BJ (cell line): ENCODE measurements around the gene TNIP1. TPM values are rescaled to one million over a fixed set of nuclear protein-coding genes. Genes with fewer than 3 reads are reported as not detected.

Experiments used
- CTCF ChIA-PET: fragments of 350-600 bp; formaldehyde crosslinking; extraction: SDS; loops from one replicate; lab custom pipeline; 2021; ENCODE audit warnings: antibody characterized with exemption, inconsistent platforms; lab: Yijun Ruan, JAX
- POLR2A ChIA-PET: fragments of 300-600 bp; sonication (Branson Sonifier 250); formaldehyde crosslinking; extraction: SDS; loops from one replicate; lab custom pipeline; 2021; ENCODE audit warnings: antibody characterized with exemption; lab: Charles Lee
- DNase-seq: peaks from one replicate; pipeline ENCODE4 v3.0.0-alpha.2; 2011; ENCODE audit warnings: low read depth
- H3K27me3 ChIP-seq: 2 replicates; pipeline ENCODE4 v1.6.0; 2011; ENCODE audit warnings: low read length; ENCODE audit not compliant: control insufficient read depth, insufficient read depth
- H3K36me3 ChIP-seq: 2 replicates; pipeline ENCODE4 v1.5.1; 2011; ENCODE audit warnings: low read length; ENCODE audit not compliant: control insufficient read depth, insufficient read depth
- H3K4me3 ChIP-seq: 2 replicates; pipeline ENCODE4 v1.5.1; 2011; ENCODE audit warnings: low read depth, mild to moderate bottlenecking, control low read depth, low read length
- CTCF ChIP-seq: IDR thresholded peaks from 2 replicates; pipeline ENCODE4 v1.5.1; 2011; ENCODE audit warnings: low read depth, mild to moderate bottlenecking, control low read depth, inconsistent platforms, low read length, moderate library complexity; ENCODE audit not compliant: insufficient read depth
- polyA plus RNA-seq: library from polyadenylated mRNA; depleted of rRNA; stranded (reverse); fragments of >200 nt; gene quantifications from 2 replicates; pipeline ENCODE4 v1.2.3, GENCODE V29; 2011

The TNIP1 gene
- polyA plus RNA-seq, 1 experiment, result 80.8 TPM

GRCh38 chr5:151048526-151048925 lies 32.3 kb downstream of the TNIP1 start:
- DNase-seq, result no peak
- TF ChIP-seq CTCF, result peak; percentile 43
- Histone ChIP-seq H3K4me3 (no peak overlapping the region), H3K27me3 (no peaks in the 10 kb centered on the region), H3K36me3 (peaks cover 38% of the 10 kb centered on the region)
- POLR2A ChIA-PET, result no interaction called here
- CTCF ChIA-PET, result interaction anchor here (1.0 to 10.9 kb wide), 29 partner anchors 8 to 117 kb away, joined by 3 to 519 read pairs (median 5); partner anchors contain the start of genes GPX3 and TNIP1

DNA sequence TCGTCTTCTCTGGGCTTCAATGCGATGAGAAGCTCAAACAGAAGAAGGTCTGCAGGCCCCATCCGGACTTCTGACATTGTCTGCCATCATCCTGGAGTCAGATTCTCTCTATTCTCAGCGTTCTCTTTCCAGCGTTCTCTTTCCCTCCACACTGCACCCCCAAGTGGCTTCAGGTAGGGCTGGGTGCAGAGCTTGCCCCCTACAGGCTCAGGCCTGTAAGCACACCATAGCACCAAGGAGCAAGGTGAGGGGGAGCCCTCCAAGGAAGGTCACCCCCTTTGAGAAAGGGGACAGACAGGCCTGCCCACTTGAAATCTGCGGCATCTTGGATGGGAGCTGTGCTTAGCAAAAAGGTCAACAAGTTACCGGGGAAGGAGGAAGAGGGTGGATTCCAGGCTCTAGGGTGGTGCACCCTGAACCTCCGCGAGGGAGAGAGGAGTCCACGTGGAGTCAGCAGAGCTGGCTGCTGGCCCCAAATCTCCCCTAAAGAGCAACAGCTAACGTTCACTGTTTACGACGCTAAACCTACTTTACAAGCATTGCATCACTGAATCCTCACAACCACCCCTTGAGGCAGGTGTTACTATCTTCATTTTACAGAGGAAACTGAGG lies 32.9 kb downstream of the TNIP1 start:
- no peak for DNase-seq
- Histone ChIP-seq H3K27me3 (no peaks in the 10 kb centered on the region), H3K4me3 (no peak overlapping the region), H3K36me3 (peaks cover 38% of the 10 kb centered on the region)
- ChIA-PET POLR2A (no interaction called here), CTCF (interaction anchor here (0.6 to 10.9 kb wide), 33 partner anchors 8 to 1184 kb away, joined by 3 to 519 read pairs (median 5); partner anchors contain the start of genes GPX3 and TNIP1)
- peak; percentile 91 for TF ChIP-seq CTCF

DNA sequence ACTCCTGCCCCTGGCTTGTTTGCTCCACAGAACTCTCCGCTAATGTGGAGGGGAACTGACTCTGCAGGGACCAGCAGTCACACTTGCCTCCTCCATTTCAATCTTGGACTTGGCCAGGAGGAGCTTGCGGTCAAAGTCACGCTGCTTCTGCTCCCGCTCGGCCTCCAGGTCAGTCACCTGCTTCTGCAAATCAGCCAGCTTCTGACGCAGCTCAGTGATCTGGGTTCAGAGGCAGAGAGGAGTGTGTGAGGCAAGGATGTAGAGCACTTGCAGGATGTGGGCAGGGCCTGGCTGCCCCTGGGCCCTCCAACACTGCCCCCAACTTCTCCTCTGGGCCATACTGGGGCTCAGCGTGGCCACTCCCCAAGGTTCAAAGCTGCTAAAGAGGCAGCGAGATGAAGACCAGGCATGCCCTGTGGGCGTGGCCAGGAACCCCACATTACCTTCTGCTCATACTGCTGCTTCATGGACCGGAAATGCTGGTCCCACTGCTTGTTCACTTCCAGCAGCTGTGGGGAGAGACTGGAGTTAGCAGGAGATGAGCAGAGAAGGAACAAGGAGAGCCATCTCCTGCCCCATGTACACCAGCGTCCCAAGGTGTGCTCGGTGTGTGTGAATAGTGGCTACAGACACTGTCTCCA lies 38.3 kb downstream of the TNIP1 start:
- no peak for DNase-seq
- Histone ChIP-seq H3K27me3 (no peaks in the 10 kb centered on the region), H3K36me3 (peaks cover 32% of the 10 kb centered on the region), H3K4me3 (no peak overlapping the region)
- ChIA-PET CTCF (interaction anchor here (1.1 to 6.3 kb wide), 4 partner anchors 8 to 72 kb away, joined by 3 to 76 read pairs (median 20); no protein-coding TSS in a partner anchor), POLR2A (no interaction called here)
- TF ChIP-seq CTCF, result no peak

DNA sequence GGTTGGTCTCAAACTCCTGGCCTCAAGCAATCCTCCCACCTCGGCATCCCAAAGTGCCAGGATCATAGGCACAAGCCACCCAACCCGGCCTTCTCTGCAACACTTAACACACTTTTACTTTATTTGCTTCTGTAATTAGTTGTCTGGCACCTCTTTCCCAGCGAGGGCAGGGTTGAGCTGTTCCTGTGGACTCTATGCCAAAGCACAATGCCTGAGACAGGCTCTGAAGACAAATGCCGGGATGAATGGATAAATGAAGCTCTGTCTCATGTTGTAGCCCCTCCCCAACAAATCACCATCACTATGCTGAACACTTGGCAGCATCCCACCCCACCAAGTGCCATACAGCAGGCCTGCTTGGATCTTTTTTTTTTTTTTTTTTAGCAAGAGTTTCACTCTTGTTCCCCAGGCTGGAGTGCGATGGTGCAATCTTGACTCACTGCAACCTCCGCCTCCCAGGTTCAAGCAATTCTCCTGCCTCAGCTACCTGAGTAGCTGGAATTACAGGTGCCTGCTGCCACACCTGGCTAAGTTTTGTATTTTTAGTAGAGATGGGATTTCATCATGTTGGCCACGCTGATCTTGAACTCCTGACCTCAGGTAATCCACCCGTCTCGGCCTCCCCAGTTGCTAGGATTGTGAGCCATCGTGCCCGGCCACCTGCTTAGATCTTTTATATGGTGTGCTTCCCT lies 39.1 kb downstream of the TNIP1 start:
- Histone ChIP-seq H3K36me3 (peaks cover 35% of the 10 kb centered on the region), H3K4me3 (no peak overlapping the region), H3K27me3 (no peaks in the 10 kb centered on the region)
- CTCF ChIA-PET, result interaction anchor here (1.1 to 6.3 kb wide), 7 partner anchors 9 to 85 kb away, joined by 3 to 76 read pairs (median 4); no protein-coding TSS in a partner anchor
- no peak for DNase-seq
- POLR2A ChIA-PET, result no interaction called here
- TF ChIP-seq CTCF, result no peak
